Mucosa of descending colon (tissue), 3 donors: ENCODE measurements around the gene DCAF11. TPM values are rescaled to one million over a fixed set of nuclear protein-coding genes. Genes with fewer than 3 reads are reported as not detected.

Source experiments
- ATAC-seq: fragments of 200-7000 bp; cut with Tn5 transposase; one replicate; pipeline ENCODE4 v1.9.1; 2020; ENCODE audit warnings: mild to moderate bottlenecking, moderate library complexity
- DNase-seq, 3 donors: peaks; one replicate each; pipeline ENCODE4 v3.0.0-alpha.2; 2020
- H3K36me3 ChIP-seq: fragments of 200-600 bp; one replicate; pipeline ENCODE4 v1.8.0; 2021; ENCODE audit warnings: low read depth, mild to moderate bottlenecking
- H3K4me1 ChIP-seq: fragments of 200-600 bp; one replicate; pipeline ENCODE4 v1.8.0; 2021; ENCODE audit warnings: low read depth, mild to moderate bottlenecking
- H3K4me3 ChIP-seq: fragments of 200-600 bp; one replicate; pipeline ENCODE4 v1.8.0; 2021; ENCODE audit warnings: mild to moderate bottlenecking
- H3K9me3 ChIP-seq: fragments of 200-600 bp; one replicate; pipeline ENCODE4 v1.8.0; 2021; ENCODE audit warnings: mild to moderate bottlenecking
- intact Hi-C, 2 donors: fragments of 100-400 bp; cut with DNase I in 1 of 2; cut with micrococcal nuclease in 1 of 2; formaldehyde crosslinking; loops; one replicate each; pipeline versions ENCODE4 v1.11.0 to v1.11.1; 2022; cut with DNase I, micrococcal nuclease
- total RNA-seq, 3 donors: library from RNA; stranded (reverse); fragmentation: NEBNext Ultra II Directional in 2 of 3; extraction: Animal tissue kit (Norgen Biotek cat#: 25700) in 2 of 3; gene quantifications; one replicate each; pipeline versions ENCODE4 v1.2.1 to v1.2.4, GENCODE V29; 2021 to 2023
- TF ChIP-seq, protein P1 (sequence below): fragments of 200-600 bp; IDR thresholded peaks from one replicate; pipeline ENCODE4 v1.8.0; 2022; ENCODE audit warnings: antibody characterized with exemption, mild to moderate bottlenecking
- donor health status: DM: no; HTN: no; CAD: no; lungs with moderate emphysema.
- donor health status: DM: no; HTN: no; CAD: no.
- donor health status: DM: no; HTN: yes; CAD: no.

DCAF11 gene
- total RNA-seq, 3 donors from 2014 or later, result 65.8 to 101 (median 84.9) TPM

DNA sequence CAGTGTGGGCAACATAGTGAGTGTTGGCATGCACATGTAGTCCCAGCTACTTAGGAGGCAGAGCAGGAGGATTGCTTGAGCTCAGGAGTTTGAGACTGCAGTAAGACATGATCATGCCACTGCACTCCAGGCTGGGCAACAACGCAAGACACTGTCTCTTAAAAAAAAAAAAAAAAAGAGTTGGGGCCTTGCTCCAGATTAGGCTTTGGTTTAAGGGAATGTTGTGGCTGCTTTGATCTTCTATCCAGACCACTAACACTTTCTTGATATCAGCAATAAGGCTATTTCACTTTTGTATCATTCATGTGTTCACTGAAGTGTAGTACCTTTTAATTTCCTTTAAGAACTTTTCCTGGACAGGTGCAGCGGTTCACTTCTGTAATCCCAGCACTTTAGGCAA is 13.1 kb downstream of the DCAF11 start:
- H3K36me3 ChIP-seq, result no peaks in the 10 kb centered on the region
- no peaks in the 10 kb centered on the region for H3K4me1 ChIP-seq
- no peak for DNase-seq
- H3K9me3 ChIP-seq, result no peaks in the 10 kb centered on the region
- intact Hi-C loops, result no loop called here
- no peak overlapping the region for H3K4me3 ChIP-seq
- no peak for ATAC-seq
- TF ChIP-seq, protein P1, sequence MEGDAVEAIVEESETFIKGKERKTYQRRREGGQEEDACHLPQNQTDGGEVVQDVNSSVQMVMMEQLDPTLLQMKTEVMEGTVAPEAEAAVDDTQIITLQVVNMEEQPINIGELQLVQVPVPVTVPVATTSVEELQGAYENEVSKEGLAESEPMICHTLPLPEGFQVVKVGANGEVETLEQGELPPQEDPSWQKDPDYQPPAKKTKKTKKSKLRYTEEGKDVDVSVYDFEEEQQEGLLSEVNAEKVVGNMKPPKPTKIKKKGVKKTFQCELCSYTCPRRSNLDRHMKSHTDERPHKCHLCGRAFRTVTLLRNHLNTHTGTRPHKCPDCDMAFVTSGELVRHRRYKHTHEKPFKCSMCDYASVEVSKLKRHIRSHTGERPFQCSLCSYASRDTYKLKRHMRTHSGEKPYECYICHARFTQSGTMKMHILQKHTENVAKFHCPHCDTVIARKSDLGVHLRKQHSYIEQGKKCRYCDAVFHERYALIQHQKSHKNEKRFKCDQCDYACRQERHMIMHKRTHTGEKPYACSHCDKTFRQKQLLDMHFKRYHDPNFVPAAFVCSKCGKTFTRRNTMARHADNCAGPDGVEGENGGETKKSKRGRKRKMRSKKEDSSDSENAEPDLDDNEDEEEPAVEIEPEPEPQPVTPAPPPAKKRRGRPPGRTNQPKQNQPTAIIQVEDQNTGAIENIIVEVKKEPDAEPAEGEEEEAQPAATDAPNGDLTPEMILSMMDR, result no peak

DNA sequence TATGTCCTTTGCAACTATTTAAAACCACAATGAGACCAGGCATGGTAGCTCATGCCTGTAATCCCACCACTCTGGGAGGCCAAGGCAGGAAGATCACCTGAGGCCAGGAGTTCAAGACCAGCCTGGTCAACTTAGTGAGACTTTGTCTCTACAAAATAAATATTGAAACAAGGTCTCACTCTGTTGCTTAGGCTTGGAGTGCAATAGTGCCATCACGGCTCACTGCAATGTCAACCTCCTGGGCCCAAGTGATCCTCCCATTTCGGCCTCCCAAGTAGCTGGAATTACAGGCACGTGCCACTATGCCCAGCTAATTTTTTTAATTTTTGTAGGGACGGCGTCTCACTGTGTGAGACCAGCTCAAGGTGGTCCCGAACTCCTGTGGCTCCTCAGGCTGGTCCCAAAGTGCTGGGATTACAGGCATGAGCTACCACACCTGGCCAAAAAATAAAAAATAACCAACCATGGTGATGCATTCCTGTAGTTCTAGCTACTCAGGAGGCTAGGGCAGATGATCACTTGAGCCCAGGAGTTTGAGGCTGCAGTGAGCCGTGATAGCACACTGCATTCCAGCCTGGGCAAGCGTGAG is 14.9 kb downstream of the DCAF11 start:
- intact Hi-C loops, result no loop called here
- no peak for ATAC-seq
- Histone ChIP-seq H3K9me3 (no peaks in the 10 kb centered on the region), H3K4me1 (no peaks in the 10 kb centered on the region), H3K36me3 (no peaks in the 10 kb centered on the region), H3K4me3 (no peak overlapping the region)
- TF ChIP-seq, protein P1, result no peak
- DNase-seq, result no peak

- no peak for ATAC-seq
- Histone ChIP-seq H3K4me1 (no peaks in the 10 kb centered on the region), H3K9me3 (no peaks in the 10 kb centered on the region), H3K4me3 (no peak within 1 kb of the TSS), H3K36me3 (no peaks in the 10 kb centered on the region)
- TF ChIP-seq, protein P1, result no peak
- intact Hi-C loops, result no loop called here
- DNase-seq, result no peak
Observed at GRCh38 chr14:24130380-24130716, 15.8 kb downstream of the DCAF11 start, which contains the start of gene FITM1. FITM1 (plus strand) TSS chr14:24130659; CDS start chr14:24131564, 905 bp downstream.

GRCh38 chr14:24130717-24131548 is 16.4 kb downstream of the DCAF11 start:
- no peak overlapping the region for H3K4me3 ChIP-seq
- DNase-seq (no peak), ATAC-seq (no peak)
- intact Hi-C loops, result no loop called here
- H3K9me3 ChIP-seq, result no peaks in the 10 kb centered on the region
- TF ChIP-seq, protein P1, result no peak
- H3K4me1 ChIP-seq, result no peaks in the 10 kb centered on the region
- no peaks in the 10 kb centered on the region for H3K36me3 ChIP-seq

- TF ChIP-seq, protein P1, result no peak
- ATAC-seq (no peak), DNase-seq (no peak)
Observed at GRCh38 chr14:24131549-24131966, 17.0 kb downstream of the DCAF11 start.

More at GRCh38 chr14:24131549-24131966, 17.0 kb downstream of the DCAF11 start:
- intact Hi-C loops, result no loop called here
- Histone ChIP-seq H3K4me3 (no peak overlapping the region), H3K9me3 (no peaks in the 10 kb centered on the region), H3K36me3 (no peaks in the 10 kb centered on the region), H3K4me1 (peaks cover under 1% of the 10 kb centered on the region)
